Activated T-helper 17 cell treated with anti-CD3 and anti-CD28 coated beads, Interleukin-2, amount 50 U/mL, for 72 hours (primary cell): Measurements from ENCODE around the gene FAM124B. TPM values are rescaled to one million over a fixed set of nuclear protein-coding genes. Genes with fewer than 3 reads are reported as not detected.

Experiments
- ATAC-seq: fragments of 150-1000 bp; cut with Tn5 transposase; replicated peaks from 2 replicates; pipeline ENCODE4 v1.10.0; 2021; ENCODE audit warnings: mild to moderate bottlenecking, moderate library complexity
- H3K27ac Mint-ChIP-seq: one replicate; pipeline ENCODE4 v1.8.0; 2022; ENCODE audit warnings: mixed read lengths
- H3K27me3 Mint-ChIP-seq: one replicate; pipeline ENCODE4 v1.8.0; 2022; ENCODE audit warnings: mixed read lengths
- H3K36me3 Mint-ChIP-seq: one replicate; pipeline ENCODE4 v1.8.0; 2022; ENCODE audit warnings: low read depth, mild to moderate bottlenecking, mixed read lengths
- H3K4me1 Mint-ChIP-seq: one replicate; pipeline ENCODE4 v1.8.0; 2022; ENCODE audit warnings: mixed read lengths
- H3K4me3 Mint-ChIP-seq: one replicate; pipeline ENCODE4 v1.8.0; 2022; ENCODE audit warnings: mild to moderate bottlenecking, mixed read lengths
- H3K9me3 Mint-ChIP-seq: one replicate; pipeline ENCODE4 v1.8.0; 2022; ENCODE audit warnings: mixed read lengths
- total RNA-seq, 2 donors: library from RNA; stranded (reverse); gene quantifications; one replicate each; pipeline ENCODE4 v1.2.3, GENCODE V29; 2022

The FAM124B gene
- total RNA-seq, 2 donors from 2014 or later = 0.37 to 1.1 TPM

GRCh38 chr2:224381521-224382279 lies 20.2 kb downstream of the FAM124B start:
- H3K4me3 Mint-ChIP-seq = no peak overlapping the region
- no peaks in the 10 kb centered on the region for H3K27me3 Mint-ChIP-seq
- ATAC-seq = no peak
- no peaks in the 10 kb centered on the region for H3K9me3 Mint-ChIP-seq
- H3K27ac Mint-ChIP-seq = no peak overlapping the region
- H3K4me1 Mint-ChIP-seq = no peaks in the 10 kb centered on the region
- H3K36me3 Mint-ChIP-seq = no peaks in the 10 kb centered on the region

GRCh38 chr2:224379986-224380385 lies 21.9 kb downstream of the FAM124B start:
- no peak overlapping the region for H3K27ac Mint-ChIP-seq
- no peaks in the 10 kb centered on the region for H3K4me1 Mint-ChIP-seq
- no peaks in the 10 kb centered on the region for H3K36me3 Mint-ChIP-seq
- no peak overlapping the region for H3K4me3 Mint-ChIP-seq
- ATAC-seq = no peak
- no peaks in the 10 kb centered on the region for H3K9me3 Mint-ChIP-seq
- no peaks in the 10 kb centered on the region for H3K27me3 Mint-ChIP-seq

GRCh38 chr2:224379172-224379571 lies 22.7 kb downstream of the FAM124B start:
- ATAC-seq = no peak
- Mint-ChIP-seq H3K9me3 (no peaks in the 10 kb centered on the region), H3K4me1 (no peaks in the 10 kb centered on the region)

GRCh38 chr2:224378701-224379097 lies 23.2 kb downstream of the FAM124B start:
- no peak for ATAC-seq
- no peaks in the 10 kb centered on the region for H3K27me3 Mint-ChIP-seq
- no peak overlapping the region for H3K4me3 Mint-ChIP-seq
- no peaks in the 10 kb centered on the region for H3K9me3 Mint-ChIP-seq
- no peak overlapping the region for H3K27ac Mint-ChIP-seq
- no peaks in the 10 kb centered on the region for H3K36me3 Mint-ChIP-seq
- no peaks in the 10 kb centered on the region for H3K4me1 Mint-ChIP-seq

More at GRCh38 chr2:224379172-224379571, 22.7 kb downstream of the FAM124B start:
- no peaks in the 10 kb centered on the region for H3K36me3 Mint-ChIP-seq
- H3K27ac Mint-ChIP-seq = no peak overlapping the region
- no peaks in the 10 kb centered on the region for H3K27me3 Mint-ChIP-seq
- no peak overlapping the region for H3K4me3 Mint-ChIP-seq

- H3K9me3 Mint-ChIP-seq = no peaks in the 10 kb centered on the region
- H3K27me3 Mint-ChIP-seq = no peaks in the 10 kb centered on the region
- H3K36me3 Mint-ChIP-seq = no peaks in the 10 kb centered on the region
- no peak for ATAC-seq
- no peak overlapping the region for H3K4me3 Mint-ChIP-seq
- no peak overlapping the region for H3K27ac Mint-ChIP-seq
- H3K4me1 Mint-ChIP-seq = no peaks in the 10 kb centered on the region
Measured at GRCh38 chr2:224377751-224378700, 23.9 kb downstream of the FAM124B start.

- Mint-ChIP-seq H3K4me3 (no peak overlapping the region), H3K4me1 (no peaks in the 10 kb centered on the region), H3K27me3 (peaks cover 8% of the 10 kb centered on the region), H3K9me3 (no peaks in the 10 kb centered on the region), H3K36me3 (no peaks in the 10 kb centered on the region), H3K27ac (peak overlapping the region; percentile 1)
- ATAC-seq = no peak
Measured at GRCh38 chr2:224372641-224373040, 29.3 kb downstream of the FAM124B start.

GRCh38 chr2:224369028-224369632 lies 32.8 kb downstream of the FAM124B start:
- Mint-ChIP-seq H3K4me3 (no peak overlapping the region), H3K27me3 (peaks cover 8% of the 10 kb centered on the region), H3K4me1 (no peaks in the 10 kb centered on the region), H3K27ac (no peak overlapping the region), H3K9me3 (no peaks in the 10 kb centered on the region), H3K36me3 (no peaks in the 10 kb centered on the region)
- ATAC-seq = no peak

GRCh38 chr2:224366267-224366844 lies 35.6 kb downstream of the FAM124B start:
- Mint-ChIP-seq H3K4me3 (no peak overlapping the region), H3K4me1 (no peaks in the 10 kb centered on the region), H3K36me3 (no peaks in the 10 kb centered on the region), H3K9me3 (no peaks in the 10 kb centered on the region), H3K27ac (no peak overlapping the region), H3K27me3 (peaks cover 11% of the 10 kb centered on the region)
- no peak for ATAC-seq

GRCh38 chr2:224365331-224365730 lies 36.6 kb downstream of the FAM124B start:
- Mint-ChIP-seq H3K27me3 (peaks cover 8% of the 10 kb centered on the region), H3K9me3 (no peaks in the 10 kb centered on the region), H3K36me3 (no peaks in the 10 kb centered on the region), H3K27ac (no peak overlapping the region), H3K4me1 (no peaks in the 10 kb centered on the region), H3K4me3 (no peak overlapping the region)
- no peak for ATAC-seq

- H3K9me3 Mint-ChIP-seq = no peaks in the 10 kb centered on the region
- no peaks in the 10 kb centered on the region for H3K4me1 Mint-ChIP-seq
- H3K27me3 Mint-ChIP-seq = peaks cover 3% of the 10 kb centered on the region
- H3K4me3 Mint-ChIP-seq = no peak overlapping the region
- no peaks in the 10 kb centered on the region for H3K36me3 Mint-ChIP-seq
- H3K27ac Mint-ChIP-seq = no peak overlapping the region
- ATAC-seq = no peak
Measured at GRCh38 chr2:224363281-224363680, 38.6 kb downstream of the FAM124B start.

GRCh38 chr2:224362094-224362493 lies 39.8 kb downstream of the FAM124B start:
- Mint-ChIP-seq H3K27me3 (peaks cover 3% of the 10 kb centered on the region), H3K36me3 (no peaks in the 10 kb centered on the region), H3K27ac (no peak overlapping the region), H3K4me1 (no peaks in the 10 kb centered on the region), H3K4me3 (no peak overlapping the region), H3K9me3 (no peaks in the 10 kb centered on the region)
- no peak for ATAC-seq

GRCh38 chr2:224360801-224361251 lies 41.1 kb downstream of the FAM124B start:
- no peak for ATAC-seq
- Mint-ChIP-seq H3K27ac (no peak overlapping the region), H3K27me3 (peaks cover 3% of the 10 kb centered on the region), H3K4me1 (no peaks in the 10 kb centered on the region), H3K9me3 (no peaks in the 10 kb centered on the region), H3K4me3 (no peak overlapping the region), H3K36me3 (no peaks in the 10 kb centered on the region)

GRCh38 chr2:224359569-224359968 lies 42.3 kb downstream of the FAM124B start:
- no peak overlapping the region for H3K4me3 Mint-ChIP-seq
- no peak for ATAC-seq
- no peaks in the 10 kb centered on the region for H3K4me1 Mint-ChIP-seq
- no peak overlapping the region for H3K27ac Mint-ChIP-seq
- peaks cover 7% of the 10 kb centered on the region for H3K27me3 Mint-ChIP-seq
- H3K36me3 Mint-ChIP-seq = no peaks in the 10 kb centered on the region
- H3K9me3 Mint-ChIP-seq = no peaks in the 10 kb centered on the region
